Caki2 (cell line): Measurements from ENCODE around the gene COBL. TPM values are rescaled to one million over a fixed set of nuclear protein-coding genes. Genes with fewer than 3 reads are reported as not detected.

Experiments
- DNase-seq: peaks from one replicate; pipeline ENCODE4 v3.0.0-alpha.2; 2015; ENCODE audit warnings: low read depth
- in situ Hi-C: cut with HindIII; loops from 2 replicates; pipeline ENCODE4 v1.10.0; 2016; ENCODE audit warnings: low sequenced_read_pairs, low pct_unique_long_range_greater_than_20kb, mixed read lengths
- total RNA-seq: library from RNA; depleted of rRNA; stranded (reverse); fragments of >200 nt; shearing (Covaris generic); gene quantifications from 2 replicates; pipeline ENCODE4 v1.2.3, GENCODE V29; 2014; ENCODE audit warnings: low replicate concordance; rRNA removed

Gene COBL, protein sequence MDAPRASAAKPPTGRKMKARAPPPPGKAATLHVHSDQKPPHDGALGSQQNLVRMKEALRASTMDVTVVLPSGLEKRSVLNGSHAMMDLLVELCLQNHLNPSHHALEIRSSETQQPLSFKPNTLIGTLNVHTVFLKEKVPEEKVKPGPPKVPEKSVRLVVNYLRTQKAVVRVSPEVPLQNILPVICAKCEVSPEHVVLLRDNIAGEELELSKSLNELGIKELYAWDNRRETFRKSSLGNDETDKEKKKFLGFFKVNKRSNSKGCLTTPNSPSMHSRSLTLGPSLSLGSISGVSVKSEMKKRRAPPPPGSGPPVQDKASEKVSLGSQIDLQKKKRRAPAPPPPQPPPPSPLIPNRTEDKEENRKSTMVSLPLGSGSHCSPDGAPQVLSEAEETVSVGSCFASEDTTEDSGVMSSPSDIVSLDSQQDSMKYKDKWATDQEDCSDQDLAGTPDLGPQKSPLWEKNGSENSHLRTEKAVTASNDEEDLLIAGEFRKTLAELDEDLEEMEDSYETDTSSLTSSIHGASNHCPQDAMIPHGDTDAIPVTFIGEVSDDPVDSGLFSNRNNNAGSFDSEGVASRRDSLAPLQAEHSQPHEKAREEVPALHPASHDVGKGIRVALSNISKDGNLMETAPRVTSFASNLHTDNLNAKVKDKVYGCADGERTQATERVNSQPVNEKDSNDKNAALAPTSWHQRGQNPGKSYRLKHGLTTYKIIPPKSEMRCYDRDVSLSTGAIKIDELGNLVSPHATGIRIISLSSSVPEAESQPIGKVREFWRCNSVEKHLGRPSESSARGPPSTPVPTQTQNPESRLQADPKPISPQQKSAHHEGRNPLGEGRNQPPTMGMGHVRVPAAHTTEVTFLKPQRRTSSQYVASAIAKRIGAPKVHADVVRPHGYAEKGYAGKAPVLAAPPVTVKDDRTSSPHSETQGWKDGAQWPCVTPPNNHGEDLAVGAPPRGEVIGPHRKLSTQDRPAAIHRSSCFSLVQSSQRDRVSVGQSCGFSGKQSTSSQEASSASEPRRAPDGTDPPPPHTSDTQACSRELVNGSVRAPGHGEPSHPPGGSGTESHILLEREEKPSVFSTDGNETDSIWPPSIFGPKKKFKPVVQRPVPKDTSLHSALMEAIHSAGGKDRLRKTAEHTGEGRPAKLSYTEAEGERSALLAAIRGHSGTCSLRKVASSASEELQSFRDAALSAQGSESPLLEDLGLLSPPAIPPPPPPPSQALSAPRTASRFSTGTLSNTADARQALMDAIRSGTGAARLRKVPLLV
- total RNA-seq = 0.35 and 1.3 TPM in 2 replicates

- no peak for DNase-seq
- in situ Hi-C loops = no loop called here
Measured at GRCh38 chr7:51316666-51317581, at the start of gene COBL. TSS of gene COBL (minus strand) at chr7:51316809. CDS start at chr7:51316633, 176 bp downstream.

DNA sequence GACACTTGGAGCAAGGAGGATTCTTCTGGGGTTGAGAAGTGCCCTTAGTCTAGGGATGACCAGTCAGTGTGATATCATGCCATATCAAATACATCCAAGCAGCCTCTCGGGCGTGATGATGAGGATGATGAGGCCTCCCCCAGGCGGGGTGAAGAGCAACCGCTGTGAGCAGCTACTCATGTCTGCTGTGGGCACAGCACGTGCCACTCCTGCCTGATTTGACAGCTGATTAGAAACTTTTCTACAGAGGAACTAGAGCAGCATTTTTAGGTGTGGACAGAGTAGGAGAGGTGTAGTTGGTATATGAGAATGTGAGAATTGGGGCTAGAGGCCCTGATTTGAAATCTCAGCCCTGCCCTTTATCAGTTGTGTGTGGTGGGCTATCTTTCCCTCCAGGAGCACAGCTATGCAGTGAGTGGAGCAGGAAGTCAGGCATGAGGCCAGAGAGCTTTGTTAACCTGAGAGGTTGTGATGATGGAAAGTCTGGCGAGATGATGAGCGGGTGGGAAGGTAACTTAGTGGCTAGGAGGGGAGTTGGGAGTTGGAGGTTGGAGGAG is 49.6 kb upstream of the COBL start:
- in situ Hi-C loops = no loop called here
- no peak for DNase-seq

DNA sequence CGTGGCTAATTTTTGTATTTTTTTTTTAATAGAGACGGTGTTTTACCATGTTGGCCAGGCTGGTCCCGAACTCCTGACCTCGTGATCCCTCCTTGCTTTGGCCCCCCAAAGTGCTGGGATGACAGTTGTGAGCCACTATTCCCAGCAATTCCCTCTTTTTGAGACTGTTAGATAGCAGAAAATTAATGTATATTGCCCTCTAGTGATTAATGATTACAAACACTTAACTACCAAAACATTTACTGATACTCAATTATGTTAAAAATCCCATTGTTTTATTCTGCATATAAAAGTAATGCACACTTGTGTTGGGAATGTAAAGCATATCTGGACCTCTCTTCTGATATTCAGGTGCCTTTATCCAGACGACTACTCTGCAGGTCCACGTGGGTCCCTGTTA is 41.2 kb upstream of the COBL start:
- in situ Hi-C loops = no loop called here
- DNase-seq = no peak

GRCh38 chr7:51356849-51357516 is 40.4 kb upstream of the COBL start:
- peak; percentile 59 for DNase-seq
- in situ Hi-C loops = no loop called here

- in situ Hi-C loops = no loop called here
Measured at GRCh38 chr7:51354897-51355296, 38.3 kb upstream of the COBL start.

DNA sequence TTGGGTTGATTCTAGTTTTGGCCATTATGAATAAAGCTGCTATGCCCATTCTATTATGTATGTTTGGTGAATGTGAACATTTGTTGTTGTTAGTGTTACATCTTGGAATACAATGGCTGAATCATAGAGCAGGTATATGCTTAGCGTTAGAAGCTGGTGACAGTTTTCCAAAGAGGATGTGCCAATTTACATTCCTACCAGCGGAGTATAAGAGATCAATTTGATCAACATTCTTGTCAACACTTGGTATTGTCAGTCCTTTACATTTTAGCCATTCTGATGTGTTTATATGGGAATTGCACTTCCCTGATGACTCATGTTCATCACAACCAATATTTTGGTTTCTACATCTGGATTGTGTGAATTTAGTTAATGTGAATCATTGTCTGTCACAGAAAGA is 37.8 kb upstream of the COBL start:
- no peak for DNase-seq
- in situ Hi-C loops = no loop called here

More at GRCh38 chr7:51354897-51355296, 38.3 kb upstream of the COBL start:
- DNase-seq = no peak

- no peak for DNase-seq
- in situ Hi-C loops = no loop called here
Measured at GRCh38 chr7:51352174-51353100, 35.8 kb upstream of the COBL start.

GRCh38 chr7:51351661-51352060 is 35.1 kb upstream of the COBL start:
- in situ Hi-C loops = no loop called here
- DNase-seq = no peak

DNA sequence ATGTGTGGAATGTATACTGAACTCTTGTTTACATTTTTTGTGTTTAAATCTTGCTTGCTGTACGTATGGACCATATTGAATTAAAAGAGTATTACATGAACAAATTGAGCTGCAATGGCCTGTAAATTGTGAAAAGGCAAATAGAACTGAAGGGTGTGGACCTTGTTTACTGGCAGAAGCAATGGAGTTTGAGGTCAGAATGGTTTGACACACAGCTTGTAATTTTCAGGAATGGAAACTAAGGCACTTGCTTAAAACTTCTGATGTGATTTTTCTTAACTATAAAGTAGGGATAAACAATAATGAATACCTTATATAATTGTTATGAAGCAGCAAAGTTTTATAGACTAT is 33.9 kb upstream of the COBL start:
- no peak for DNase-seq
- in situ Hi-C loops = no loop called here

DNA sequence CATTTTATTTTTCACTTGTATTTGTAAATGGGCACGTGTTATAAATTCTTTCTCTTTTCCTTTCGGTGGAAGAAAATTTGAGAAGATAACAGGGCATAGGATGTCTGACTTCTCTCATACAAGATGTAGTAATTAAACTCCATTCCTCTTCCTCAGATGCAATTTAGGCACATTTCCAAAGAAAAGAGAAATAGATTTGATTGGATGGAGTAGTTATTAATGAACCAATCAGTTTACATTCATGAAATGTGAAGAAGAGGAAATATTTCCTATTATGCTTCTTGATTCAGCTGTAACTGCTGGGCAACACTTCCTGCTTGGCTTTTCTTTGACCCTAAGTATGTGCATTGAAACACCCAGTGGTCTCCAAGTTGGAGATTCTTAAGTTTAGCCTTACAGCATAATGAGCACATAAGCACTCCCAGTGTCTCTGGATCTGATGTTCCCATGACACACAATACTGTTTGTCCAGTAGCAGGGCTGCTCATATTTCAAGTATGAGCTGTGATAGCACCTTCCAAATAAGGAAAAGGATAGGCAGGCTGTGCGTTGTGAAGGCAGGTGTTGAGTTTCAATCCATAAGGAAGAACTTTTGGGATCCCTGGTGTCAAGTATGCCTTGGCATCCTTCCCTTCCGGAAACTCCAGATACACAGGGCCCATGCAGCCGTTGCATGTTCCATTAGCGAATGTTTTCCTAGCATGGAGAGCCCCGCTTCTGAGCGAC is 33.4 kb upstream of the COBL start:
- in situ Hi-C loops = no loop called here
- peak; percentile 28 for DNase-seq

- in situ Hi-C loops = no loop called here
- no peak for DNase-seq
Measured at GRCh38 chr7:51346126-51346525, 29.5 kb upstream of the COBL start.

DNA sequence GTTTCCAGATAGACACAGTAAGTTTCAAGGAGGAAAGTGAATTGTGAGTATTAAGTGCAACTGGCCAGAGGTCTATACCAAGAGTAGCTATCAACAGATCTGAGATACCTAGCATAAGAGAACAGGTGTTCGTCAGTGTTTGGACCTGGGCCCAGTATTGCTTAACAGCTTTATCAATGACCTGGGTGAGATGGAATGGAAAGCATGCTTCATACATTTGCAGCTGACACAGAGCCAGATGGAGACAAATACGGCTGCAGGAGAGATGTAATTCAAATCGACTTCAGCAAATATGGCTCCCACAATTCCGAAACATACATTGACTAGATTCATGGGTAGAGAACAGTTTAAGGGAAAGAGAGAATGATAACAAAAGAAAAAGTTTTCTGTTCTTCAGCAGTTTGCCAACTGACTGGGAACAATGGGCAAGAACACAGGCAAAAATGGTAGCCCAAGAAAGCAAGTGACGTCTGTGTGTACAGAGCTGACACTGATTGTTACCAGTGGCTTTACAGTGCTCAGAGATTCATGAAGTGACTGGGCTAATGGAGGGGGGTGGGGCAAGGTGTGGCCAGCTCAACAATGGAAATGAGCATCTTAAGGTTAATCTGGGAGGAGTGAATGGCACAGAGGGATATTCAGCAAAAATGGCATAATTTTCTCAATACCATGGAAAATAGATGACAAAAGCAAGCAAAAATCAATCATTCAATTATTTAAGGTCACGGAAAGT is 28.0 kb upstream of the COBL start:
- in situ Hi-C loops = no loop called here
- DNase-seq = no peak

DNA sequence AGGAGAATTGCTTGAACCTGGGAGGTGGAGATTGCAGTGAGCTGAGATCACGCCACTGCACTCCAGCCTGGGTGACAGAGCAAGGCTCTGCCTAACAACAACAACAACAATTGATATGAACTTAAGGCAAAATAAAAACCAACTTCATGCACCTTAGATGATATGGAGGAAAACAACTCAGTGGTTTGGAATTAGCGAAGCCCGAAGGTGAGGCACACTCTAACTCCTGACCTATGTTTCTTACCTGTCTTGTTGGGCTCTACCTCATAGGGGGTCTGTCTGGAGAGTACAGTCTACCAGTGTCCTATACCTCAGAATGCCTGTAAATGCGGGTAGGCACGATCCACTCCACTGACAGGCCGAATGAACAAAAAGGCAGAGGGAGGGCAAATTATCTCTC is 24.3 kb upstream of the COBL start:
- DNase-seq = no peak
- in situ Hi-C loops = no loop called here

DNA sequence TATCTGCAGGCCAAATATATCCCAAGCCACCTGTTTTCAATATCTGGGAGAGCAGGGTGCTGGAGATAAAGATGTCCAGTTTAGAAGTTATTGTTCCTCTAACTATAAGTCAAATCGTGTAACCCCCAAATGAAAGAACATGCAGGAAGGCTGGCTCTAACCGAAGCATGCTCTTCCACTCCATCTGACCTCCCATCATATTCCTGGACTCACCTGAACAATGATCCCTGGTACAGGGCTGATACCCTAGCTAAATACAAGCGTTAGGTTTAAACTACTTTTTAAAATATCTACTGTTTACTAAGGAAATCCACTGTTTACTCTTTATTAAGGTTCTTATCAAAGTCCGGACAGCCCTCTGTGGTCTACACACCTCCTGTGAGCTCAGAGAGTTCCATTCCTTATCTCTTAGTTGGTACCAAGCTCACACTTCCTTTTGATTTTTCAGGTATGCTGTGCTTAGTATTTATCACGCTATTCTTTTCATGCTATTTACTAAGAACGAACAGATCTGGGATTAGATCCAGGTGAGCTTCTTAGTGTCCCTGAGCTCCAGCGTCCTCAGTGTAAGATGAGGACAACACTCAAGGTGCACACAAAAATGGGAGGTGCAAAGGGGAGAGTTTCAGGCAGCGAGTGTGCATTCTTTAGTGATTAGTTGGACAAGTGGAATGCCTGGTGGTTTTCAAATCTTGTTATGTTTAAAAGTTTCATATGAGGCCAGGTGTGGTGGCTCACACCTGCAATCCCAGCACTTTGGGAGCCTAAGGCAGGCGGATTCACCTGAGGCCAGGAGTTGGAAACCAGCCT is 23.6 kb upstream of the COBL start:
- in situ Hi-C loops = no loop called here
- DNase-seq = no peak
